Stimulated activated CD4-positive, alpha-beta T cell treated with anti-CD3 and anti-CD28 coated beads, TNF-alpha, amount 100 ng/mL, for 1 hour (primary cell): ENCODE data around the gene ACVR1C.

Experiments used
- DNase-seq, 3 donors: peaks; one replicate each; pipeline ENCODE4 v3.0.0-alpha.2; 2020; ENCODE audit warnings: low read depth in 3 of 3, low spot score in 1 of 3

ACVR1C gene

GRCh38 chr2:157628477-157629415 is at the start of gene ACVR1C:
TSS of gene ACVR1C (minus strand) at chr2:157628864. CDS start at chr2:157628644, 220 bp downstream.
- peak; percentile 20 to 37 (median 36) for DNase-seq

DNA sequence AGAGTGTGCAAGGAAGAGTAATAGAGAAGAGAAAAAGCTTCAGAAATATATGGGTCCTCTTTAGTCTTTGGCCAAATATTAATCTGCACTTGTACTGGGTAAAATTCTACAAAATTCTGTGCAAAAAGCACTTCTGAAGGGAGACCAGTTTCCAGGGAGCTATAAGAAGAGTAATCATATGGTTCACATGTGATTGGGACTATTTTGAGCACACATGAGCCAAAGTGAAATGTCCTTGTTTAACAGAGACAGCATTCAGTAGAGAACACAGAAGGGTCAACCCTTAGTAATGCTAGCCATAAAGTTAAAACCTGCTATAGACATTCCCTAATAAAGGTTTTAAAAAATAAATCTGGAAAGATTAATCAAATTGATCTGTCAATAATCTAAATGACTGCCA is 49.3 kb upstream of the ACVR1C start:
- DNase-seq = no peak

DNA sequence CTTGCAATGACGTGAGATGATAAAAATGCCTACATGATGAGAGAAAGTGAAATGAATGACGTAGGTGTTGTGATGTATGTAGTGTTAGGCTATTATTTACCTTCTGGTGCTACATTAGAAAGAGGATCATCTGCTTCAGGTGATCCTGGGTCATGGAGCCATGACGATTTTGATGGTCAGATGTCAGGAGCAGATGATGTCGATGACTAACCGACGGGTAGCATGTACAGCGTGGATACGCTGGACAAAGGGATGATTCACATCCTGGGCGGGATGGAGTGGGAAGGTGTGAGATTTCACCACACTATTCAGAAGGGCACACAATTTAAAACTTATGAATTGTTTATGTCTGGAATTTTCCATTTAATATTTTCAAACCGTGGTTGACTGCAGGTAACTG is 43.5 kb upstream of the ACVR1C start:
- no peak for DNase-seq

DNA sequence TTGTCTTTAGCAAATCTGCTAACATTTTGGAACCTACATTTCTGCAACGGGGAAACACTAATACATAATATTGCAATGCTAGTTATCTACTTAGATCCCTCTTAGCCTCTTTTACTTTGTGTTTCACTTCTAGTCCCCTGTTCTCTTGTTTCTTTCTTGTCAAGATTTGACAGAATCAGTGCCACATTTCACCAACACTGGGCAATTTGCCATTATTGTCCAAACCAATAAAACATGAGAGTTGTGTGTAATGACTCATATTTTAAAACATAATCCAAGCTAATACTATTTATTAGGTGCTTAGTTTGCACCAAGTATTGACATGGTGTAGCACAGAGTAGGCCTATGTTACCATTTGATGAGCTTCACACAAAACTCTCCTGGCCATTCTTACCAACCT is 33.7 kb upstream of the ACVR1C start:
- no peak for DNase-seq

DNA sequence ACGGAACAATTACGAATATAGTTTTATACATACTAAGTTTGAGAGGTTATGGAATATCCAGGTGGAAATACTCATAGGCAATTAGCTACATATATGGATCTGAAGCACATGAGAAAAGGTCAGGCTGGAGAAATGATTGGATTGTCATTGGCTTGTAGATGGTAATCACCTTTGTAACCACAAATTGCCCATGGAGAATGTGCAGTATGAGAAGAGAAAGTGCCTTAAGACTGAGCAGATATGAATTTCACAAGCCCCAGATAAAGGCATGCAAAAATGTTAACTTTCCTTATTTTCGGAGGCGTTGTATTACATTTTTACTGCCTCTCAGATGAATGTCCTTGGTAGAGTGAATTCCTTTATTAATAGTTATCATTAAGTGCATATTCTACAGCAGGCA is 33.1 kb upstream of the ACVR1C start:
- DNase-seq = no peak

DNA sequence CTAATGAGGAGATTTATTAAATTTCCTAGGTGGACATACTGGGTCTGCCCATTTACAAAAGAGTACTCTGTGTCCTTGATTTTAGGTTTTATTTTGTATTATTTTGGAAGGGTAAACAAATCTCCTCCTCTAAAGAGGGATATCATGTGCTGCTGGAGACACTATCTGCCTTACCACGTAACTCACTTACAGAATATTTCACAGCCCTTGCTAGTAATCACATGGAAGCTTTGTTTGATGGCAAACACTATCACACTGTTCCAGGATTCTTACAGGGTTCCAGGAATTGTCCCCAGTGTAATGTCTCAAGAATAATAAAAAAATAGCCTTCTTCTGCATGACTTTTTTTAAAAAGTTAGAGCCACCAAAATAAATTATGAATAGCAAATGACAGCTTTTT is 29.2 kb upstream of the ACVR1C start:
- no peak for DNase-seq

- DNase-seq = no peak
These were observed 28.4 kb upstream of the ACVR1C start for GRCh38 chr2:157657101-157657500.

GRCh38 chr2:157644776-157645175 is 16.1 kb upstream of the ACVR1C start:
- no peak for DNase-seq

DNA sequence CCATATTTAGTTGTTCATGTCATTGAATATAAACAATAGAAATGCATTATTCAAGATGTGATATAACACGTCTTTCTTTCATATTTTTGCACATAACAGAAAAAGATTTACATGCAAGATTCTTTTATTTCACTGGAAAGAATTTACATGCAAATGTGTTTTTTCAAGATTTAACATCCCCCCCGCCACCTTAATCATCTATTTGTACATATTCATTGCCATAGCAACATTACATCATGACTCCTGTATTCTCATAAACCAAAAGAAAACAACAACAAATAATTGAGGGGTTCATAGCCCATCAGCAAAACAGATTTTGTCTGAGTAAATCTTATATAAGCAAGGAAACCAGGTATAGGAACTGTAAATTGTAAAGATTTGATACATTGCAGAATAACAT is 3.2 kb upstream of the ACVR1C start:
- no peak for DNase-seq

- DNase-seq = peak in 1 of 3 donors; percentile 12
These were observed 829 bp downstream of the ACVR1C start for GRCh38 chr2:157627594-157628476.

- no peak for DNase-seq
These were observed 3.4 kb downstream of the ACVR1C start for GRCh38 chr2:157625296-157625695.

GRCh38 chr2:157620956-157621355 is 7.7 kb downstream of the ACVR1C start:
- no peak for DNase-seq

GRCh38 chr2:157611726-157612125 is 16.9 kb downstream of the ACVR1C start:
- DNase-seq = no peak

DNA sequence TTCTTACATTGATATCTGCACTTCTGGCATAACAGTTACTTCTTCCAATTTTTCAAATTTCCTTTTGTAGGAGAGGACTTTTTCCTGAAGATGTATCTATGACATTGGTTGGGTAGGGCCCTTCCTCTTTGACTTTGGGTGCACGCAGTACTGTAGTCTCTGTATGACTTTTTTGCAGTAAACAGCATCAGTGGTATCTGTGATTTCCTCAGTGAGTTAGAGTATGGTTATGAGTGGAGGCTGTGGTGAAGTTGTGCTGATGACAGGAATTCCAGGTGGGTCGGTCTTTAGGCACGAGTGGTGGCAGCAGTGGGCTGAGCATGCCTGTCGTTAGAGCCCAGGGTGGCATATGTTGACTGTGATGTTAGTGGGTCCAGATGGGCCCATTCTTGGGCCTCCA is 17.6 kb downstream of the ACVR1C start:
- no peak for DNase-seq

- no peak for DNase-seq
These were observed 22.1 kb downstream of the ACVR1C start for GRCh38 chr2:157606534-157606933.

GRCh38 chr2:157603198-157603597 is 25.5 kb downstream of the ACVR1C start:
- no peak for DNase-seq

- no peak for DNase-seq
These were observed 26.9 kb downstream of the ACVR1C start for GRCh38 chr2:157601807-157602206.

- peak in 2 of 3 donors; percentile 15 to 41 for DNase-seq
These were observed 31.5 kb downstream of the ACVR1C start for GRCh38 chr2:157596992-157597681.

- DNase-seq = no peak
These were observed 35.3 kb downstream of the ACVR1C start for GRCh38 chr2:157593411-157593810.

GRCh38 chr2:157592948-157593347 is 35.7 kb downstream of the ACVR1C start:
- DNase-seq = no peak

GRCh38 chr2:157592374-157592773 is 36.3 kb downstream of the ACVR1C start:
- DNase-seq = no peak
